ENCODE data around the gene DALRD3.

DALRD3 gene

DNA sequence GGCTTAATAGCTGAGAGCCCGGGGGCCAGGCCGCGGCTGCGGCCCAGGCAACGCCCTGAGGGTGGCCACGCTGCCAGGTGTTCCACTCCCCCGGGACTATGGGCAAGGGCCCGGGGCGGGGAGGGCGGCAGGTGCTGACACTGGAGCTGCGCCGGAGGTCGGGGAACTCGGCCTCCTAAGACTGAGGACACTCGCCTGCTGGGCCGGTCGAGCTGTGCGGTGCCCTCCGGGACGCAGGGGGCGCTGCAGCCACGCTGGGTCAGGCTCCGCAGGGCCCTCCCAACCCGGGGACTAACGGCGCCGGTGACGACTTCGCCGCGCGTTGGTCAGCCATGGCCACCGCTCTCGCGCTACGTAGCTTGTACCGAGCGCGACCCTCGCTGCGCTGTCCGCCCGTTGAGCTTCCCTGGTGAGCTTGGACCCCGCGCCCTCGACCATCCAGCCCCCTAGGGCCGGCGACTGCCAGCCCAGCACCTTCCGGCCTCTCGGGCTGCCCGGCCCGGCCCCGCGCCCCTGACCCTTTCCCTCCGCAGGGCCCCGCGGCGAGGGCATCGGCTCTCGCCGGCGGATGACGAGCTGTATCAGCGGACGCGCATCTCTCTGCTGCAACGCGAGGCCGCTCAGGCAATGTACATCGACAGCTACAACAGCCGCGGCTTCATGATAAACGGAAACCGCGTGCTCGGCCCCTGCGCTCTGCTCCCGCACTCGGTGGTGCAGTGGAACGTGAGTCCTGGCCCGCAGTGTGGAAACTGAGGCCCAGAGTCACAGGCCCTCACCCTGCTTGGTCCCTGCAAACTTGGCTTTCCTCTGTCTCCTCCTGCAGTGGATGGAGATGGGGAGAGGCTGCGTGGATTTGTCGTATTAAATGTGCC, 3.7 kb upstream of the DALRD3 start, which contains the start of gene NDUFAF3 (continued):
- TF ChIP-seq, protein P1, sequence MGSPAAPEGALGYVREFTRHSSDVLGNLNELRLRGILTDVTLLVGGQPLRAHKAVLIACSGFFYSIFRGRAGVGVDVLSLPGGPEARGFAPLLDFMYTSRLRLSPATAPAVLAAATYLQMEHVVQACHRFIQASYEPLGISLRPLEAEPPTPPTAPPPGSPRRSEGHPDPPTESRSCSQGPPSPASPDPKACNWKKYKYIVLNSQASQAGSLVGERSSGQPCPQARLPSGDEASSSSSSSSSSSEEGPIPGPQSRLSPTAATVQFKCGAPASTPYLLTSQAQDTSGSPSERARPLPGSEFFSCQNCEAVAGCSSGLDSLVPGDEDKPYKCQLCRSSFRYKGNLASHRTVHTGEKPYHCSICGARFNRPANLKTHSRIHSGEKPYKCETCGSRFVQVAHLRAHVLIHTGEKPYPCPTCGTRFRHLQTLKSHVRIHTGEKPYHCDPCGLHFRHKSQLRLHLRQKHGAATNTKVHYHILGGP (tag by site-specific recombination; IDR thresholded peaks at IDR 0.05), result no peak
- TF ChIP-seq MYNN (tag by site-specific recombination; IDR thresholded peaks at IDR 0.05; ENCODE audit: borderline replicate concordance) (0 out of 2 replicates have a peak, but pooled peaks have one; percentile 26), REST (tag by site-specific recombination; IDR thresholded peaks at IDR 0.05) (peak; percentile 38; the same call in 1 of the 2 replicates), IKZF3 (tag by site-specific recombination; IDR thresholded peaks at IDR 0.05) (peak; percentile 70), GLI2 (tag by site-specific recombination; IDR thresholded peaks at IDR 0.05; ENCODE audit: borderline replicate concordance, low read depth) (no peak), ZSCAN4 (tag by site-specific recombination; IDR thresholded peaks at IDR 0.05) (peak; percentile 32; the same call in 1 of the 2 replicates), ZBTB11 (tag by site-specific recombination; conservative IDR thresholded peaks at IDR 0.05; ENCODE audit: low read depth) (peak; percentile 69), ZNF2 (tag by site-specific recombination; IDR thresholded peaks at IDR 0.05) (peak; percentile 78), WT1 (tag by site-specific recombination; IDR thresholded peaks at IDR 0.05) (peak; percentile 50), ZSCAN30 (tag by site-specific recombination; IDR thresholded peaks at IDR 0.05) (peak; percentile 89), ZNF830 (tag by site-specific recombination; IDR thresholded peaks at IDR 0.05; ENCODE audit: low read depth) (no peak), KLF10 (tag by site-specific recombination; IDR thresholded peaks at IDR 0.05) (peak; percentile 40), ZNF398 (tag by site-specific recombination; IDR thresholded peaks at IDR 0.05) (peak; percentile 71), SCRT2 (tag by site-specific recombination; IDR thresholded peaks at IDR 0.05) (peak; percentile 34; the same call in 1 of the 2 replicates), ZBTB20 (tag by site-specific recombination; IDR thresholded peaks at IDR 0.05) (peak; percentile 97), PATZ1 (tag by site-specific recombination; IDR thresholded peaks at IDR 0.05) (peak; percentile 93)
- TF ChIP-seq, protein P2, sequence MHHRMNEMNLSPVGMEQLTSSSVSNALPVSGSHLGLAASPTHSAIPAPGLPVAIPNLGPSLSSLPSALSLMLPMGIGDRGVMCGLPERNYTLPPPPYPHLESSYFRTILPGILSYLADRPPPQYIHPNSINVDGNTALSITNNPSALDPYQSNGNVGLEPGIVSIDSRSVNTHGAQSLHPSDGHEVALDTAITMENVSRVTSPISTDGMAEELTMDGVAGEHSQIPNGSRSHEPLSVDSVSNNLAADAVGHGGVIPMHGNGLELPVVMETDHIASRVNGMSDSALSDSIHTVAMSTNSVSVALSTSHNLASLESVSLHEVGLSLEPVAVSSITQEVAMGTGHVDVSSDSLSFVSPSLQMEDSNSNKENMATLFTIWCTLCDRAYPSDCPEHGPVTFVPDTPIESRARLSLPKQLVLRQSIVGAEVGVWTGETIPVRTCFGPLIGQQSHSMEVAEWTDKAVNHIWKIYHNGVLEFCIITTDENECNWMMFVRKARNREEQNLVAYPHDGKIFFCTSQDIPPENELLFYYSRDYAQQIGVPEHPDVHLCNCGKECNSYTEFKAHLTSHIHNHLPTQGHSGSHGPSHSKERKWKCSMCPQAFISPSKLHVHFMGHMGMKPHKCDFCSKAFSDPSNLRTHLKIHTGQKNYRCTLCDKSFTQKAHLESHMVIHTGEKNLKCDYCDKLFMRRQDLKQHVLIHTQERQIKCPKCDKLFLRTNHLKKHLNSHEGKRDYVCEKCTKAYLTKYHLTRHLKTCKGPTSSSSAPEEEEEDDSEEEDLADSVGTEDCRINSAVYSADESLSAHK (tag by site-specific recombination; IDR thresholded peaks at IDR 0.05), result peak; percentile 27; the same call in 1 of the 2 replicates
- TF ChIP-seq, protein P3, sequence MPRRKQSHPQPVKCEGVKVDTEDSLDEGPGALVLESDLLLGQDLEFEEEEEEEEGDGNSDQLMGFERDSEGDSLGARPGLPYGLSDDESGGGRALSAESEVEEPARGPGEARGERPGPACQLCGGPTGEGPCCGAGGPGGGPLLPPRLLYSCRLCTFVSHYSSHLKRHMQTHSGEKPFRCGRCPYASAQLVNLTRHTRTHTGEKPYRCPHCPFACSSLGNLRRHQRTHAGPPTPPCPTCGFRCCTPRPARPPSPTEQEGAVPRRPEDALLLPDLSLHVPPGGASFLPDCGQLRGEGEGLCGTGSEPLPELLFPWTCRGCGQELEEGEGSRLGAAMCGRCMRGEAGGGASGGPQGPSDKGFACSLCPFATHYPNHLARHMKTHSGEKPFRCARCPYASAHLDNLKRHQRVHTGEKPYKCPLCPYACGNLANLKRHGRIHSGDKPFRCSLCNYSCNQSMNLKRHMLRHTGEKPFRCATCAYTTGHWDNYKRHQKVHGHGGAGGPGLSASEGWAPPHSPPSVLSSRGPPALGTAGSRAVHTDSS (tag by site-specific recombination; IDR thresholded peaks at IDR 0.05), result no peak

Measured in HEK293 (cell line).